KMS-11 (cell line): ENCODE measurements around the gene KLHL34.

Experiments
- H2AFZ ChIP-seq: fragments of 200-600 bp; sonication (generic); 2 replicates; pipeline ENCODE4 v1.6.1; 2016; ENCODE audit warnings: antibody characterized with exemption, mixed run types, low read depth
- H3K27ac ChIP-seq: fragments of 200-600 bp; sonication (generic); 2 replicates; pipeline ENCODE4 v1.6.1; 2016; ENCODE audit warnings: mild to moderate bottlenecking, mixed run types
- H3K27me3 ChIP-seq: fragments of 200-600 bp; sonication (generic); 2 replicates; pipeline ENCODE4 v1.6.1; 2017; ENCODE audit warnings: mild to moderate bottlenecking, low read depth, mixed run types, moderate library complexity; ENCODE audit not compliant: insufficient read depth
- H3K36me3 ChIP-seq: fragments of 200-600 bp; sonication (generic); 2 replicates; pipeline ENCODE4 v1.6.1; 2017; ENCODE audit warnings: mild to moderate bottlenecking, mixed run types; ENCODE audit not compliant: insufficient read depth
- H3K4me1 ChIP-seq: fragments of 200-600 bp; sonication (generic); 2 replicates; pipeline ENCODE4 v1.6.1; 2016; ENCODE audit warnings: mild to moderate bottlenecking, low read depth, mixed run types; ENCODE audit not compliant: poor library complexity, severe bottlenecking
- H3K4me2 ChIP-seq: fragments of 200-600 bp; sonication (generic); 2 replicates; pipeline ENCODE4 v1.7.0; 2016; ENCODE audit warnings: mild to moderate bottlenecking, mixed run types
- H3K4me3 ChIP-seq: fragments of 200-600 bp; sonication (generic); IDR thresholded peaks from 2 replicates; pipeline ENCODE4 v1.6.1; 2017; ENCODE audit warnings: low read depth, low read length, mixed read lengths; ENCODE audit not compliant: insufficient read depth
- H3K79me2 ChIP-seq: fragments of 200-600 bp; sonication (generic); 2 replicates; pipeline ENCODE4 v1.6.1; 2016; ENCODE audit warnings: low read depth, mixed run types; ENCODE audit not compliant: insufficient read depth
- H3K9ac ChIP-seq: fragments of 200-600 bp; sonication (generic); 2 replicates; pipeline ENCODE4 v1.6.1; 2016; ENCODE audit warnings: mild to moderate bottlenecking, mixed run types
- H4K20me1 ChIP-seq: fragments of 200-600 bp; sonication (generic); 2 replicates; pipeline ENCODE4 v1.6.1; 2016; ENCODE audit warnings: mild to moderate bottlenecking, mixed run types; ENCODE audit not compliant: insufficient read depth
- TF ChIP-seq, protein P1 (sequence below): fragments of 200-600 bp; sonication (generic); conservative IDR thresholded peaks from 2 replicates; pipeline ENCODE4 v1.6.1; 2017; ENCODE audit warnings: low read depth, mild to moderate bottlenecking, antibody characterized with exemption, low read length, moderate library complexity, mixed read lengths

Gene KLHL34

DNA sequence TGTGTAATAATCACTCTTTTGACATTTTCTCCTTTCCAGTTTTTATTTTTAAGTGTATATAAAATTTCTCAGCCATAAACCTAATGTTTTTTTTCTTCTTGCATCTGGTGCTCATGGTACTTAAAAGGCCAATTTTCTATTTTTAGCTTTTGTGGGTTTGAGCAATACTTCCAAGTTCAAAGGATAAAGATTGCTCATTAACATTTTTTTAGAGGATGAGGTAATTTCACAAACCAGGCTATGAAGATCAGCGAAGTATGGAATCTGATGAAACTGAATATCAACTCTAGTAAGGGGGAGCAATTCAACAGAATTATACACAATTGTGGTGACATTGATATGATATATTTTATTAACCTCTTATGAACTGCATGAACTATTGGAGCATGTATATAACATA lies 25.8 kb upstream of the KLHL34 start:
- no peak overlapping the region for H2AFZ ChIP-seq
- H4K20me1 ChIP-seq, result no peaks in the 10 kb centered on the region
- no peaks in the 10 kb centered on the region for H3K27me3 ChIP-seq
- H3K79me2 ChIP-seq, result no peaks in the 10 kb centered on the region
- no peak overlapping the region for H3K9ac ChIP-seq
- no peaks in the 10 kb centered on the region for H3K36me3 ChIP-seq
- no peak overlapping the region for H3K4me3 ChIP-seq
- peaks cover 6% of the 10 kb centered on the region for H3K4me1 ChIP-seq
- TF ChIP-seq, protein P1, sequence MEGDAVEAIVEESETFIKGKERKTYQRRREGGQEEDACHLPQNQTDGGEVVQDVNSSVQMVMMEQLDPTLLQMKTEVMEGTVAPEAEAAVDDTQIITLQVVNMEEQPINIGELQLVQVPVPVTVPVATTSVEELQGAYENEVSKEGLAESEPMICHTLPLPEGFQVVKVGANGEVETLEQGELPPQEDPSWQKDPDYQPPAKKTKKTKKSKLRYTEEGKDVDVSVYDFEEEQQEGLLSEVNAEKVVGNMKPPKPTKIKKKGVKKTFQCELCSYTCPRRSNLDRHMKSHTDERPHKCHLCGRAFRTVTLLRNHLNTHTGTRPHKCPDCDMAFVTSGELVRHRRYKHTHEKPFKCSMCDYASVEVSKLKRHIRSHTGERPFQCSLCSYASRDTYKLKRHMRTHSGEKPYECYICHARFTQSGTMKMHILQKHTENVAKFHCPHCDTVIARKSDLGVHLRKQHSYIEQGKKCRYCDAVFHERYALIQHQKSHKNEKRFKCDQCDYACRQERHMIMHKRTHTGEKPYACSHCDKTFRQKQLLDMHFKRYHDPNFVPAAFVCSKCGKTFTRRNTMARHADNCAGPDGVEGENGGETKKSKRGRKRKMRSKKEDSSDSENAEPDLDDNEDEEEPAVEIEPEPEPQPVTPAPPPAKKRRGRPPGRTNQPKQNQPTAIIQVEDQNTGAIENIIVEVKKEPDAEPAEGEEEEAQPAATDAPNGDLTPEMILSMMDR, result no peak
- H3K27ac ChIP-seq, result no peak overlapping the region
- H3K4me2 ChIP-seq, result no peak overlapping the region

GRCh38 chrX:21678048-21678612 lies 20.0 kb upstream of the KLHL34 start:
- Histone ChIP-seq H3K4me3 (no peak overlapping the region), H3K36me3 (no peaks in the 10 kb centered on the region), H3K27ac (no peak overlapping the region), H3K79me2 (no peaks in the 10 kb centered on the region), H3K27me3 (no peaks in the 10 kb centered on the region), H4K20me1 (no peaks in the 10 kb centered on the region), H3K4me2 (no peak overlapping the region), H3K9ac (no peak overlapping the region), H2AFZ (no peak overlapping the region), H3K4me1 (no peaks in the 10 kb centered on the region)
- TF ChIP-seq, protein P1, result no peak

- no peaks in the 10 kb centered on the region for H3K79me2 ChIP-seq
These were observed 17.8 kb upstream of the KLHL34 start for GRCh38 chrX:21675931-21676330.

GRCh38 chrX:21674430-21675186 lies 16.5 kb upstream of the KLHL34 start:
- Histone ChIP-seq H3K4me2 (no peak overlapping the region), H3K36me3 (no peaks in the 10 kb centered on the region), H3K27me3 (no peaks in the 10 kb centered on the region), H3K27ac (no peak overlapping the region), H3K79me2 (no peaks in the 10 kb centered on the region), H3K4me1 (no peaks in the 10 kb centered on the region), H2AFZ (no peak overlapping the region), H4K20me1 (no peaks in the 10 kb centered on the region), H3K4me3 (no peak overlapping the region), H3K9ac (no peak overlapping the region)
- TF ChIP-seq, protein P1, result no peak

More at GRCh38 chrX:21675931-21676330, 17.8 kb upstream of the KLHL34 start:
- H3K4me2 ChIP-seq, result no peak overlapping the region
- no peaks in the 10 kb centered on the region for H3K36me3 ChIP-seq
- TF ChIP-seq, protein P1, result no peak
- H4K20me1 ChIP-seq, result no peaks in the 10 kb centered on the region
- no peaks in the 10 kb centered on the region for H3K4me1 ChIP-seq
- H3K27ac ChIP-seq, result no peak overlapping the region
- H2AFZ ChIP-seq, result no peak overlapping the region
- H3K9ac ChIP-seq, result no peak overlapping the region
- no peaks in the 10 kb centered on the region for H3K27me3 ChIP-seq
- H3K4me3 ChIP-seq, result no peak overlapping the region
